Sigmoid colon (tissue), 7 donors: ENCODE data around the gene PIGN. TPM values are rescaled to one million over a fixed set of nuclear protein-coding genes. Genes with fewer than 3 reads are reported as not detected.

ENCODE experiments used
- DNase-seq: peaks from one replicate; pipeline ENCODE4 v3.0.0-alpha.2; 2019
- H3K27ac ChIP-seq, 4 donors: fragments of 200-600 bp; sonication (generic); one replicate each; pipeline ENCODE4 v1.5.1; 2016 to 2019; ENCODE audit warnings: mild to moderate bottlenecking in 1 of 4
- H3K27me3 ChIP-seq, 3 donors: fragments of 200-600 bp; sonication (generic); one replicate each; pipeline ENCODE4 v1.5.1; 2019; ENCODE audit warnings: mild to moderate bottlenecking in 1 of 3
- H3K36me3 ChIP-seq, 4 donors: fragments of 200-600 bp; sonication (generic); one replicate each; pipeline ENCODE4 v1.5.1; 2016 to 2019
- H3K4me1 ChIP-seq, 4 donors: fragments of 200-600 bp; sonication (generic); one replicate each; pipeline ENCODE4 v1.5.1; 2017 to 2019
- H3K4me3 ChIP-seq, 4 donors: fragments of 200-600 bp; sonication (generic); one replicate each; pipeline ENCODE4 v1.5.1; 2017 to 2019; ENCODE audit warnings: mild to moderate bottlenecking in 2 of 4, moderate library complexity in 1 of 4
- H3K9me3 ChIP-seq, 4 donors: fragments of 200-600 bp in 3 of 4; sonication (generic) in 3 of 4; one replicate each; pipeline versions ENCODE4 v1.5.1 to v1.6.1; 2013 to 2019
- EP300 ChIP-seq, 4 donors: sonication (generic); formaldehyde crosslinking; IDR thresholded peaks; one replicate each; pipeline ENCODE4 v1.6.1; 2017; ENCODE audit warnings: antibody characterized with exemption in 4 of 4
- POLR2A ChIP-seq, 2 donors: fragments of 450-650 bp; IDR thresholded peaks; one replicate each; pipeline ENCODE4 v1.6.1; 2016; ENCODE audit warnings: antibody characterized with exemption in 2 of 2, mild to moderate bottlenecking in 2 of 2, moderate library complexity in 2 of 2
- POLR2AphosphoS5 ChIP-seq, 4 donors: sonication (generic); formaldehyde crosslinking; IDR thresholded peaks; one replicate each; pipeline ENCODE4 v1.6.1; 2017; ENCODE audit warnings: antibody characterized with exemption in 4 of 4
- WGBS, 2 donors: extraction: QIAGEN DNeasy Blood & Tissue Kit; methylation state at CpG; one replicate each; pipeline ENCODE4 v1.1.7; 2013; 5-methylcytosine and 5-hydroxymethylcytosine counted together
- intact Hi-C: fragments of 100-400 bp; cut with DNase I; formaldehyde crosslinking; loops from one replicate; pipeline ENCODE4 v1.15.1; 2023
- polyA plus RNA-seq, 3 donors: library from polyadenylated mRNA; stranded (reverse); fragments of 200-250 nt; gene quantifications; one replicate each; pipeline ENCODE4 v1.2.3, GENCODE V29; 2013
- total RNA-seq, 4 donors: library from RNA; depleted of rRNA; stranded (reverse); fragments of >200 nt; gene quantifications; one replicate each; pipeline ENCODE4 v1.1.0, GENCODE V29; 2016
- TF ChIP-seq, protein P1 (sequence below), 4 experiments: fragments of 450-650 bp in 3 of 4; fragments of 200-600 bp in 1 of 4; IDR thresholded peaks; one replicate each; pipeline ENCODE4 v1.5.1; 2016 to 2019; ENCODE audit warnings: antibody characterized with exemption in 4 of 4, mild to moderate bottlenecking in 3 of 4, moderate library complexity in 2 of 4
- donor health status: healthy with polysubstance abuse.
- donor health status: Bipolar disorder and iron deficiency.
- donor health status: healthy.

The PIGN gene
- total and polyA plus RNA-seq, 7 donors: 3.0 to 23.2 (median 18.4) TPM

DNA sequence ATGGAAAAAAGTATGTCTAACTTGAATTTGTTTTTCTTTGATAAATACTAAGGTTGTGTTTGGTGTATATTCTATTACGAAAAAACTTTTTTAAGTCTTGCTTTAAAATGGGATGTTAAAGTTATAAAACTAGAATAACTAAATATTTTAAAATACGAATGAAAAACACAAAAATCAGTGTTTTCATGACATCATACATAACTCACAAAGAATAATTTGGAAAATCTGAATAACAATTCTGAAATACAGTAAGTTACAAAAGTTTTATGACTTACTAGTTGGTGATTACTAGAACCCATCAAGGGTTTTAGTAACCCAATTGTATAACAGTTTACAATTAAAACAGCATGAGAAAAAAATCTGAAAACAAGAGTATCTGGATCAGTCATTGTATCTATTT is 61.2 kb downstream of the PIGN start:
- no peaks in the 10 kb centered on the region for H3K36me3 ChIP-seq
- no peak overlapping the region for H3K4me3 ChIP-seq

DNA sequence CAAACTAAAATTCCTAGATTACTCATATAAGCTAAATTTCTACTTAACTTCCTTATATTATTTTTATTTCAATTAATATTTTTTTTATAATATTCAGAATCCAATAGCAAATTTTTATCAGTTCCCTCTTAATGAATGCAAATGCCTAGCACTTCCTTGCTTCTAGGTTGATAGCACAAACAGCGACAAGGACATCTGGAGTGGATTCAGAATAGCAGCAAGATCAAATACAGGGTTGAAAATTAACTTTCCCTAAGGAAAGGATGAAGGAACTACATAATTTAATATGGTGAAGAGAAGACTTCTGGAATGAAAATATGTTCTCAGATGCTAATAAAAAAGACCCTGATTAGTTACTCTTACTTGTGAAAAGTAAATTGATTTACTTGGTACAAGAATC is 64.5 kb downstream of the PIGN start:
- 18 to 68% methylated on average over 1 of the region's 1 CpG for WGBS, 2 donors
- Histone ChIP-seq H3K9me3 (peaks cover 0 to 3% (median 0%) of the 10 kb centered on the region in 4 donors), H3K4me1 (no peaks in the 10 kb centered on the region)

More for the DNA sequence above, 61.2 kb downstream of the PIGN start:
- TF ChIP-seq POLR2A (IDR thresholded peaks at IDR 0.05) (no peak), EP300 (IDR thresholded peaks at IDR 0.05) (no peak), POLR2AphosphoS5 (IDR thresholded peaks at IDR 0.05) (no peak)
- TF ChIP-seq, protein P1, sequence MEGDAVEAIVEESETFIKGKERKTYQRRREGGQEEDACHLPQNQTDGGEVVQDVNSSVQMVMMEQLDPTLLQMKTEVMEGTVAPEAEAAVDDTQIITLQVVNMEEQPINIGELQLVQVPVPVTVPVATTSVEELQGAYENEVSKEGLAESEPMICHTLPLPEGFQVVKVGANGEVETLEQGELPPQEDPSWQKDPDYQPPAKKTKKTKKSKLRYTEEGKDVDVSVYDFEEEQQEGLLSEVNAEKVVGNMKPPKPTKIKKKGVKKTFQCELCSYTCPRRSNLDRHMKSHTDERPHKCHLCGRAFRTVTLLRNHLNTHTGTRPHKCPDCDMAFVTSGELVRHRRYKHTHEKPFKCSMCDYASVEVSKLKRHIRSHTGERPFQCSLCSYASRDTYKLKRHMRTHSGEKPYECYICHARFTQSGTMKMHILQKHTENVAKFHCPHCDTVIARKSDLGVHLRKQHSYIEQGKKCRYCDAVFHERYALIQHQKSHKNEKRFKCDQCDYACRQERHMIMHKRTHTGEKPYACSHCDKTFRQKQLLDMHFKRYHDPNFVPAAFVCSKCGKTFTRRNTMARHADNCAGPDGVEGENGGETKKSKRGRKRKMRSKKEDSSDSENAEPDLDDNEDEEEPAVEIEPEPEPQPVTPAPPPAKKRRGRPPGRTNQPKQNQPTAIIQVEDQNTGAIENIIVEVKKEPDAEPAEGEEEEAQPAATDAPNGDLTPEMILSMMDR (IDR thresholded peaks at IDR 0.05): no peak
- Histone ChIP-seq H3K4me1 (no peaks in the 10 kb centered on the region), H3K27ac (no peak overlapping the region), H3K27me3 (no peaks in the 10 kb centered on the region), H3K9me3 (no peaks in the 10 kb centered on the region)
- 96 to 97% methylated on average over 2 of the region's 2 CpGs for WGBS, 2 donors
- no peak for DNase-seq
- intact Hi-C loops: no loop called here

DNA sequence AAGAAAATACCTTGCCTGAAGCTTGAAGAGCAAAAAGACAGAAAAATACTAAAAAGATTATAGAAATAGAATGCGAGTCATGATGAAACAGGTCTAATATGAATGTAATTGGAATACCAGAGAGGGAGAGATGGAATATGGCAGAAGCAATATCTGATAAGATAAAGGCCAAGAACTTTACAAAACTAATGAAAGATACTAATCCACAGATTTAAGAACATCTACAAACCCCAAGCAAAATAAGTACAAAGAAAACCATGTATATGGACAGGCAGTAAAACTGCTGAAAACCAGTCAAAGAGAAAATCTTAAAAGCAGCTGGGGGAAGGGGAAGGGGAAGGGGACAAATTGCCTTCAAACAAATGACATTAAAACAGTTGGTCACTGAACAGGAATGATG is 67.0 kb downstream of the PIGN start:
- no peak overlapping the region for H3K4me3 ChIP-seq
- intact Hi-C loops: no loop called here
- H3K9me3 ChIP-seq: peaks cover 0 to 3% (median 0%) of the 10 kb centered on the region in 4 donors
- H3K36me3 ChIP-seq: no peaks in the 10 kb centered on the region
- H3K27me3 ChIP-seq: no peaks in the 10 kb centered on the region
- TF ChIP-seq, protein P1 (IDR thresholded peaks at IDR 0.05): no peak
- no peak for TF ChIP-seq EP300 (IDR thresholded peaks at IDR 0.05)
- no peak for TF ChIP-seq POLR2AphosphoS5 (IDR thresholded peaks at IDR 0.05)
- no peak for TF ChIP-seq POLR2A (IDR thresholded peaks at IDR 0.05)
- no peak overlapping the region for H3K27ac ChIP-seq
- no peaks in the 10 kb centered on the region for H3K4me1 ChIP-seq
- DNase-seq: no peak
- WGBS, 2 donors: 95 to 97% methylated on average over 1 of the region's 1 CpG

More for the DNA sequence above, 64.5 kb downstream of the PIGN start:
- Histone ChIP-seq H3K27me3 (no peaks in the 10 kb centered on the region), H3K4me3 (no peak overlapping the region), H3K36me3 (no peaks in the 10 kb centered on the region), H3K27ac (no peak overlapping the region)
- intact Hi-C loops: no loop called here
- TF ChIP-seq POLR2A (IDR thresholded peaks at IDR 0.05): no peak
- no peak for TF ChIP-seq EP300 (IDR thresholded peaks at IDR 0.05)
- TF ChIP-seq, protein P1 (IDR thresholded peaks at IDR 0.05): no peak
- TF ChIP-seq POLR2AphosphoS5 (IDR thresholded peaks at IDR 0.05): no peak
- no peak for DNase-seq

DNA sequence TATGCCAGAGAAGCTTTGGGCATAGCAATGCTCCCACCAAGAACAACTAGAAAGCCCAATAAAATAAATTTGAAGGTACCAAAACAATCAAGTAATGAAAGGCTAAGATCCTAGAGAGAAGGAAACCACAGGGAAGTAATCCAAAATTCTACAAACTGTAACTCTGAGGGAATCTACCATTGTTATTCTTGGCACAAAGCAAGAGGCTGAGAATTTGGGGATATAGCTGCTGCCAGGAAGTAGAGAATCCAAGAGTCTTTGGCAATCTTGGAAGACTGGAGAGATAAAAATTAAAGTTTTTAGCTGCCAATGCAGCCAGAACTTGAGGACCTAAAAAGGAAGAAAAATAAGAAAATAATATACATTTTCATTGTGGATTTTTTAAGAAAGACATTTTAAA is 68.5 kb downstream of the PIGN start:
- intact Hi-C loops: no loop called here
- no peak overlapping the region for H3K4me3 ChIP-seq
- H3K27ac ChIP-seq: no peak overlapping the region
- no peaks in the 10 kb centered on the region for H3K36me3 ChIP-seq
- H3K27me3 ChIP-seq: no peaks in the 10 kb centered on the region
- TF ChIP-seq POLR2AphosphoS5 (IDR thresholded peaks at IDR 0.05) (no peak), EP300 (IDR thresholded peaks at IDR 0.05) (no peak), POLR2A (IDR thresholded peaks at IDR 0.05) (no peak)
- TF ChIP-seq, protein P1 (IDR thresholded peaks at IDR 0.05): no peak
- no peaks in the 10 kb centered on the region for H3K4me1 ChIP-seq
- no peak for DNase-seq
- peaks cover 0 to 3% (median 0%) of the 10 kb centered on the region in 4 donors for H3K9me3 ChIP-seq

DNA sequence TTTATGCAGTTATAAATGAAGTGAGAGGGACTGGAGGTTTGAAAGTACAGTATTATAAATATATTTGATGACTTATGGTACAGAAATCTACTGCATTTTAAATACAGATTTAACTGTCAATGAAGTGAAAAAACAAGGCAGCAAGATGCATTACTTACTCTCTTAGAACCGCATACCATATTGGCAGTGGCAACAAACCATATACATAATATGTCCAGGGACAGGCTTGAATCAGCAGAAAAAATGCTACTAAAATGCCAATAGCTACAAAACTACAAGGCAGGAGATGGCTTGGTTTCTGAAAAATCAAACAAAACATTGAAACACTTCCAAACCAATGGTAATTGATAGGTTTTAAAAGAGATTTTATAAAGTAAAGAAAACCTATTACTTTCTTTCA is 77.2 kb downstream of the PIGN start:
- H3K27me3 ChIP-seq: no peaks in the 10 kb centered on the region
- intact Hi-C loops: no loop called here
- no peaks in the 10 kb centered on the region for H3K9me3 ChIP-seq
- H3K27ac ChIP-seq: no peak overlapping the region
- no peak overlapping the region for H3K4me3 ChIP-seq
- TF ChIP-seq EP300 (IDR thresholded peaks at IDR 0.05) (no peak), POLR2A (IDR thresholded peaks at IDR 0.05) (no peak), POLR2AphosphoS5 (IDR thresholded peaks at IDR 0.05) (no peak)
- TF ChIP-seq, protein P1 (IDR thresholded peaks at IDR 0.05): no peak
- H3K36me3 ChIP-seq: peaks cover 0 to 13% (median 0%) of the 10 kb centered on the region in 4 donors
- H3K4me1 ChIP-seq: no peaks in the 10 kb centered on the region
- 95 to 97% methylated on average over 1 of the region's 1 CpG for WGBS, 2 donors
- no peak for DNase-seq
